Fibroblast of the conjunctiva (primary cell): Measurements from ENCODE around the gene SND1.
"Not testable (repeated sequence)": the region's sequence is repeated elsewhere in the genome, so short reads cannot be mapped to it uniquely, and the experiment has no call there.

ENCODE experiments used
- DNase-seq: peaks from one replicate; pipeline ENCODE4 v3.0.0-alpha.2; 2010; ENCODE audit warnings: low read depth

The SND1 gene

DNA sequence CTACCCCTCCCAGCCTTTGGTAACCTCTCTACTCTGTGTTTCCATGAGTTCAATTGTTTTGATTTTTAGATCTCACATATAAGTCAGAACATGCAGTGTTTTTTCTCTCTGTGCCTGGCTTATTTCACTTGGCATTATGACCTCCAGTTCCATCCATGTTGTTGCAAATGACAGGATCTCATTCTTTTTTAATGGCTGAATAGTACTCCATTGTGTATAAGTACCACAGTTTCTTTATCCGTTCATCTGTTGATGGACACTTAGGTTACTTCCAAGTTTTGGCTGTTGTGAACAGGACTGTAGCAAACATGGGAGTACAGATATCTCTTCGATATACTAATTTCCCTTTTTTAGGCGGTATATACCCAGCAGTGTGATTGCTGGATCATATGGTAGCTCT lies 237.7 kb downstream of the SND1 start:
- no peak for DNase-seq

DNA sequence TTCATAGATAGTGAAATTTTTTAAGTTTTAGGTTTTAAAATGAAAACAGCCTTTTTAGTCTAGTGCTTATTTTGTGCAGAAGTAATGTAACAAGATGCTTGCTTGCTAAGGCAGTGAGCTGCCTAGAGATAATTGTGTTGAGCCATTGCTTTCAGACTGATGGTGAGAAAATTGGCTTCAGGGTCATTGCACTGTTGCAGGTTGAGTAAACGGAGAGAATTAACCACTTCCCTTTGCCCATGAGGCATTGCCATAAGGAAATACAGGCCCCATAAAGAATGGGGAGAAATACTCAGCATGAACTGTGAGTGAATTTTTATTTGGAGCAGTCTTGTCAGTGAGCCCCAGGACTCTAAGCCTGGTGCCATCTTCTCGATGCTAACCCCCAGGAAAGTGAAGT lies 238.7 kb downstream of the SND1 start:
- DNase-seq, result no peak

DNA sequence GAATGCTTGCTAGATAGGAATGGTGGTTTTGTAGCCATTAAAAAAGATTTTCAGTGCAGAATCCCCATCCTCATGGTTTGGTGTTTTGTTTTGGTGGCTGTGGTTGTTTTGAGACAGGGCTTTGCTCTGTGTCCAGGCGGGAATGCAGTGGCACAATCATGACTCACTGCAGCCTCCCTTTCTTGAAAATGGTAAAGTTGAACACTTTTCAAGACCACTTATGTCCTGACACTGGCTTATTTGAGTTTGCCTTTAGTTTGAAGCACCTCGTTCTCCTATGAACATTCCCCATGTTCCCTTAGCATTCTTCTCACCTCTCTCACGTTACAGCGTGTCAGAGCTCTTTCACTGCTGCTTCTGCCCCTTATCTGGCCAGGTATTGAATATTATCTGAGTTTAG lies 239.2 kb downstream of the SND1 start:
- no peak for DNase-seq

DNA sequence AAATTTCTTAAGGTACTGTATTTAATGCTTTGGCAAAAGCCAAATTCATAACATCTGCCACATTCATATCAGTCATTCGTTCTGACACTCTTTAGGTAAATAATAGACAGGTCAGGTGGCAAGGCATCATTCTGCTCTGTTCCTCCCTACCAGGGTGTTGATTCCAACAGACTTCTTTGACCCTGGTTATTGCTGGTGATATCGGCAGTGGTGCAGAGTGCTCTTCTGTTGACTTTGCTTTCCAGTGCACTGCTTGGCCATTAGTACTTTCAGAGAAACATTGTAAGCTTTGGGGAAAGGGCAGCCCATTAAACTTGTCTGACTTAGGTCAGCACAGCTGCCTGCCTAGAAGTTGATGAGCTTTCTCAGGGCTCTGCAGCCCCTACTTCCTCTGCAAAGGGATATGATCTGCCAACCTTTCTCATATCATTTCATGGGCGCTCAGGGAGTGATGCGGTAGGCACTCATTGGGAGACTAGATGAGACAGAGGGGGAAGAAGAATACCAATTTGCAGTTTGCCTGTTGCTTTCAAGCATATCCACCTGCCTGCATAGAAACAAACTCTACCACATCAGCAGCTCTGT lies 240.0 kb downstream of the SND1 start:
- DNase-seq, result no peak

DNA sequence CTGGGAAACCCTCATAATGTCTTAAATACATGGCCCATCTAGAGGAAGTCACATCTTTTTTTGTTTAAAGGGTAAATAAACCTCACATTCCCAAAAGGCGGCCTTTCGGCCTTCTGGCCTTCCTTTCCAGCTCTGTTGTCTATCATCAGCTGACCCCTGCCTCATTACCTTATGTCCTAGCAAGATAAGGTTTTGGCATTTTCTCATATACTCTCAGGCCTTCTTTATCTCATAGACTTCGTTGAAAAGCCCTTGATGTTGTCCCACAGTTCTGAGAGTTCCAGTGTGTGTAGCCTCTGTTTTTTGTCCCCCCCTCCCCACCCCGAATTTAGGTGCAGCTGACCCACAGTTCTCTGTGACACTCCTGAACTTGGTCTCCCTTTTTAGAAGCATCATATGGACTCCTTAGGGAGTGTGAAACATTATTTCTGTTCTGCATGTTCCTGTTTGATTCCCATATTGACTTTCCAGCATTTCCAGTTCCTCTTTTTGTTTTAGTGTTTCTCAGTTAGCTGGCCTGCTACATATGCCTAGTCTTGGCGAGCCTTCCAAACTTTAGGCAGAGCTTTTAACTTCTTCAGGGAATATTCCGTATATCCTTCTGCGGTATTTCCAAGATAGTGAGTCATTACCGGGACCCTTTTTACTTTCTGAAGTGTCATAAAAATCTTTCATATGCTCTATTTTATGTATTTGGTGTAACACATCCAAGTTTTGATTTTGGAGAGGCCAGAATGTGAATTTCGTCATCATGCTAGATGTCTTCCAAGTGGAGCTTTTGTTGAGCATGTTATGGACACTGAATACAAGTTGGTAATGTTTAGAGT lies 240.7 kb downstream of the SND1 start:
- no peak for DNase-seq

DNA sequence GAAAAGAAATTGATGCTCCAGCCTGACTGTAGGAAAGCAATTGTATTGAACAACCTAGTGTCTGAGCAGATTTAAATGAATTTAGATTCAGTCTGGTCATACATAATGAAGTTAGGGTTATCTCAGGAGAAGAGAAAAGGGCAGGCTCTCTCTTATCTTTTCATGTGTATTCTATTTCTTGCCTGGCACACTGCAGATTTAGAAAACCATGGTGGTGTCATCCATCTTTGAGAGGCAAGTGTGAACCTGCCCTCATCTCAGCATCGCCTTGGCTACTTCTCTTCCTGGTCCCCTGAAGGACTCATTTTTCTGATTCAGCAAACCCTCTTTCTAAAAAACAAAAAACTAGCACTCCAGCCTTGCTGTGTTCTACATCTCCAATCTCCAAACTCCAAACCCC lies 241.6 kb downstream of the SND1 start:
- no peak for DNase-seq

DNA sequence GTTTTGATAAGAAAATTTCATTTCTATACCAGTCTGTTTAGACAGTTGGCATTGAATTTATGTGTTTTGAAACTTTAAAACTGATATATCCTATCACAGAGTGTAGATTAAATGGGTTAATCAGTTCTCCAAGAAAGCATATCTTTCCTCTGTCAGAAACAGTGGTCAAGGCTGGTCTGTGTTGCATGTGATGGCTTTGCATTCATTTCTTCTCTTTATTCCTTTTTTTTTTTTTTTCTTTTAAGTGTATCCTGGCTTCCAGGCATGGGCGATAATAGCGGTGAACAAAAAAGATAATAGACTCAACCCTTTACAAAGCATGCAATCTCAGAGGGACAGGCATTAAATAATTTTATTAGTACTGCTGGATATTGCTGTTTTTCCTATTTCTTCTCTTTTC lies 242.6 kb downstream of the SND1 start:
- DNase-seq, result no peak

DNA sequence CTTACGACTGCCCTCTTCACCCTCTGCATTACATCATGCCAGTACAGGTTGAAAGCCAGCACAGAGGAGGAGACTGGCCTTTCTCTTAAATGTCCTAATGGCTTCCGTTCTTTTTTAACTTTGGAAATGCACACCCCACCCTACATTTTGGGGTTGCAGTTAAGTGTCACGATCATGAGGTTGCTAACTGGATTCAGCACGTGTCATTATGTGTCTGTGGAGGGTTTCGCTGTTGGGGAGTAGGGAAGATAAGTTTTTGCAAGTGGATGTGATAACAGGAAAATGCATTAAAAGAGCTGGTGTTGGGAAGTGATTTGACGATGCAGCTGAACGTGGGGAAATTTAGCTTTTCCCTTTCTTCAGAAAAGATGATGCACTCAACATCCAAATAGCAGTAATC lies 243.4 kb downstream of the SND1 start:
- no peak for DNase-seq

DNA sequence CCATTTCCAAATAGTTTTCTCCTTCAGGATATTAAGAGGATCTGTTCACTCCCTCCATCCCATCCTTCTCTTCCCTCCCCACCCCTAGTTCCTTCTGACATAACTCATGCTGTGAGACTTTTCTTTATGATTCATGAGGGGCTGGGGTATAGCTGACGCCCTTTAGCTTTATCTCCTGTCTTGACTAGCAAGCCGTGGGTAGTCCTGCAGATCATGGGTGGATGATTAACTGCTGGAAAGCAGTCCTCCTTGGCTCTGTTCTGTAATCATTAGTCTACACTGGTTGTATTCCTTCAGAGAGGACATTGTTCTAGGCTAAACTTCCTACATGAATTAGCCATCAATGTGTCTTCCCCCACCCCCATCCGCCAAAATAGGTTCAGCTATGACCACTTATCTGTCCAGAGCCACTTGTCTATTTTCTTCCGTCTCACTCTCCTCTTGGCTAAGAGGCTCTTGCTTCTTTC lies 243.9 kb downstream of the SND1 start:
- DNase-seq, result no peak

DNA sequence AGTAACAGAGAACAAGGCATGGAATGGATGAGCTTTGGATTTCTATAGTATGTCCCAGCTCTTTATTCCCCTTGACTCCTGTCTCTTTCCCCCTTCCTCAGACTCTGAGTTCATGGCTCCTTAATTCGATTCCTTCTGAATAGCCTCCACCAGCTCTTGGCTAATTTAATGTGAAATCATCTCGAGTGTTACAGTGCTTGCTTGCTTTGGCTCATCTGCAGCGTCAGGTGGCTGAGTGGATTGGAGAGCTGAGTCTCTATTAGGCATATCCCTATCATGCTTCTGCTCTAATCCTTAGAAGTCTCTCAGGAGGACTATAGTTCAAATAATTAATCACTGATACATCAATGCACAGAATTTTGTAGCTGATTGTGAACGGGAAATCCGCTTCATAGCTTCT lies 244.7 kb downstream of the SND1 start:
- no peak for DNase-seq

DNA sequence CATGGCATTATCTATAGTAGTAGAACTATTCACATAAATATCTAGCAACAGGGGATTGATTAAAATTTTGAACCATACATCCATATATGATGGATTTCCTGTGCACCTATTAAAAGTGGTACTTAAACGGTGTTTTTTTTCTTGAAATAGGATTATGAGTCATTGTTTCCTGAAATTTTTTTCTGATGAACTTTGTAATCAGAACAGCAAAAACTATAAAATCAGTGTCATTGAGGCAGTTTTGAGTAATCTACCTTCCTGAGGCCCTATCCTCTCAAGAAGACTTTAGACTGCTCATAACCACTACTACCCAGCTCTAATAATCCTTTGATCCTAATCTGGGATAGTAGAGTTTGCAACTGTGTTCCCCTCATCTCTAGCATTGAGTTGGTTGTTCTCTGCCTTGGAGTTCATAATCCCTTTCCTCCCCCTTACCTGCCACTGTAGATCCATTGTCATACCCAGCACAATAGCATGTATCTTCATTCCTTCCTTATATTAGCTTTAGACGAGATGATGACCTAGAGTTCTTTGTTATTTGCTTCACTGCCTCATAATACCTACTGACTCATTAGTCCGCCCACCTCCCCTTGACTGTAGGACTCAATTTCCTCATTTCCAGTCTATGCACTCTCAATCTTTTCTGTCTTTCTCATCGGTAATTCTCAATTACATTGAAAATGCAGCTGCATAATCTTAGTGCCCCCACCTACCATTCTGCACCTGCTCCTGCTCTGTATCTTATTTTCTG lies 245.9 kb downstream of the SND1 start:
- no peak for DNase-seq

DNA sequence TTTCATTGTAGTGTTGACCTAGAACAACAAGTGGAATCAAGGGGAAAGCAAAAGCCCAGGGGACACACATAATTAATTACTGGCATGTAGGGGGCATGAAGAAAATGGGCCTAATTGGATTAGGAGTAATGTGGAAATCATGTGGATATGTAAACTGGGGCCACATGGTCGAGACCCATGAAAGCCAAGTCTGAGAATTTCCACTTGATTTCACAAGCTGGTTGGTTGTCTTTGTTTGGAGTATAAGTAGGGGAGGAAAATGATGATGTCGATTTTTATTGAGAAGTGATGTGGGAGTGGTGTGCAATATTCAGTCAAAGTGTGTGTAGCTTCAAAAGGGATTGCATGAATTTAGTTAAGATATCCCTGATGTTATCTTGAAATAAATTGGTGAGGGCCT lies 247.4 kb downstream of the SND1 start:
- no peak for DNase-seq

DNA sequence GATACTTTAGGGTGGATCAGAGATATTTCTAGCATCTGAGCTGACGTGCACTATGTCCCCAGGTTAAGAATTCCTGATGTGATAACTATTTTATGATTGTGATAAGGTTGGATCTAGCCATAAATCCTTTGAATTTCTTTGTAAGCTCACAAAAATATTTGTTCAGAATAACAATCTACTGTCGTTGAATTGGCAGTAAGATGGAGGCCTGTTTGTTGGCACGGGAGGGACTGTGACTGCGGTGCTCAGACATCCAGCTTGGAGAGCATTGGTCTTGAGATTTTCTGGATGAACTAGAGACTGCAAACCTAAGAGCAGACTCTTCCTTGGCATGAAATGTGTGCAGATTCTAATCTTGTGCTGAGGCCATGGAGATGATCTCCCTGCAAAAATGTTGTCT lies 248.1 kb downstream of the SND1 start:
- no peak for DNase-seq

DNA sequence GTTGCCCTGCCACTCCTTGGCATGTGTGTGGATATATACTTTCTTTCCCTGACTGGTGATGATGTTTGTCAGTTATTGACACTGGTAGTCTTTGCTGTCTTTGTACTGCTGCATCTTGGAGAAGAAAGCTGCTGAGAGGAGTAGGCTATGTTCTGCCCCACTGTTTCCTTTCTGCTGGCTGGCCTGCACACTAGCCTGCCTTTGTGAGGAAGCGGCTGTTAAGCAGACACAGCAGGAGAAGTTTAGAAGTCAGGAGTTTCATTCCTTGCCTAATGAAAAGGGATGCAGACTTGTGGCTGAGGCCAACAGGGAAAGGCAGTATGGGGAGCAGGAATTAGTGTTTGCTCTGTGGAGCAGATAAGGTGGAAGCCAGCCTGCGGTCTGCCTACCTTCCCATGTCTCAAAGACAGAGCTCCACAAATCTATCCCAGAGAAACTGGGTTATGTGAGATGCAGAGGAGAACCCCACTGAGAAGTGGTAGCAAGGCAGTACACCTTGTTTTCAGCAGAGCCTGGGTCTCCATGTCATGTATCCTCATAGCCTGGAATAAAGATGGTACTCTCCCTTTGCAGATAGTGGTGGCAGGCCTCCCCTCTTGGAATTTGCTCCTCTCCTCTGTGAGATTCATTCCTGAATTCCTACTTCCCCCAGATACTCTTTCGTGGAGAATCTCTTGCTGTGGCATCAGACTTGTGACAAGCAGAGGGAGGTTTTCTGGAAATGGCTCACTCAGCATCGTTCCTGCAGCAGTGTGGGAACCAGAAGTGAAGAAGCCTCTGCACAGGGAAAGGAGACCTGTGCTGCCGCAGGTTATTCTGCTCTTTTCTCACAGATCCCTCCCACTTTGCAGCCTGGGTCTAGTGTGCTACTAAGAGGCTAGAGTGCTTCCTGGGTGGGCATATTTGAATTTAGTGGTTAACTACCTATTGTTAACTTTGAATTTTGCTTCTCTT lies 249.0 kb downstream of the SND1 start:
- no peak for DNase-seq

DNA sequence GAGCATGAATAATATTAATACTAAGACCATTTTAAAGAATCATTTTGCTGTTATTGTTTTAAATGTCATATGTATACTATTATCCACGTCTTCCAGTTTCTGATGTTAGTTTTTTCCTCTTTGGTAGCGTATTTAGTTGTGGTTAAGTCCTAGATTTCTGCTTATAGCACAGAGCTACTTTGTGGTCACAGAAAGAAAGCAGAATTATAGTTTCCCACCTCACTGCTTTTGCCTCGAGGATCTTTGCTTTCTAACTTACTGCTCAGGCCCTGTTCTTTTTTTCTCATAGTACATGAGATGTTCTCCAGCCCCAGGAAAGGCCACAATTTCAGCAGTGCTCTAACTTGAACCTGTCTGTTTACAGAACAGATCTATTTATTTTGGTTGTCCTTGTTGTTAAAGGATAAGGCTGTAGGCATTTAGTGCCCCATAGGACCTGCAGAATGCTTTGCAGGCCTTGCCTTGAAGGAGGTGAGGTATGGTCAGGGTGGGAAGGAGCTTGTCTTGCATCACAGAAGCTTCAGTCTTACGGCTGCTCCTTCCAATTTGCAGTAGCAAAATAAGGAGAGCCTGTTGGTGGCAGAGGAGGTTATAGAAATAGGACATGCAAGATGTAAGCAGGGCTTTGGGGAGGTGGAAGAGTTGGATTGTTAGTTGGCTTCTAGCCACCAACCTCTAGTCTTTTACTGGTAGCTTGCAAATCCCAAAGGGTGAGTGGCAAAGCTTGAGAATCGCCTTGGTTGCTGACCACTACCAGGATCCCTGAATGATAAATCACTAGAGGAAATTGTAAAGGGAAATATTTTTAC lies 250.1 kb downstream of the SND1 start:
- DNase-seq, result no peak

DNA sequence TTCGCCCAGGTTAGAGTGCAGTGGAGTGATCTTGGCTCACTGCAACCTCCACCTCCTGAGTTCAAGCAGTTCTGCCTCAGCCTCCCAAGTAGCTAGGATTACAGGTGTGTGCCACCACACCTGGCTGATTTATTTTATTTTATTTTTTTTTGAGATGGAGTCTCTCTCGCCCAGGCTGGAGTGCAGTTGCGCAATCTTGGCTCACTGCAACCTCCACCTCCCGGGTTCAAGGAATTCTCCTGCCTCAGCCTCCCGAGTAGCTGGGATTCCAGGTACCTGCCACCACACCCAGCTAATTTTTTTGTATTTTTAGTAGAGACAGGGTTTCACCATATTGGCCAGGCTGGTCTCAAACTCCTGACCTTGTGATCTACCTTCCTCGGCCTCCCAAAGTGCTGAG lies 250.8 kb downstream of the SND1 start:
- not testable (repeated sequence) for DNase-seq

DNA sequence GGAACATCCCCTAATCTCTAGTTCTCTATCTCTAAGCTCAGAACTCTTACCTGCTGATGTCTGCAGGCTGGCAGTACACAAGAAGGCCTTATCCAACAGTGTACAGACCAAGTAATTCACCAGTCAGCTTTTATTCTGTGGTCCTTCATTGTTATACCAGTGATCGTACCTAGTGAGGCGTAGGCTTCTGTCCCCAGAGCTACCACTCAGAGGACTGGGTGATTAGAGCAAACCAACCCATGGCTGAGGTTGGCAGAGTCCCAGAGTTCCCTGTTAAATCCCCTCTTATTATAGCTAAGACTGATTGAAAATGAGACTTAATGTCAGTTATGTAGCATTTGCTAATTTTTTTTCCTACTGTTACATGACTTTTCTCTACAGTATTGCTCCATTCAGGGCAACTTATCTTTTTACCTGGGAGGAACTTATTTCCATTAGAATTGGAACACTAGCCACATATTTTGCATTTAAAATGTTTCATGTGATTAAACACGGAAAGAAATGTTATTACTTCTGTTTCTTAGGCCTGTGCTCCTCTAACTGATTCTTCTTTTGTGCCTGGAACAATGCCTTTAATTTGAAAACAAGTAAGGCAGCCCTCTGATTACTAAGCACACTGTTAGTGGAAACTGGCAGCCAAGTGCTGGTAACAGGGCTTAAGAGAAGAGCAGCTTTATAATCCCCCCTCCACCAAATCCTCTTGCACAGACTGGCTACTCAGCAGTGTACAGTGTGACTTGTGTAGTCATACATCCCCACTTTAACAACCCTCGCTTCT lies 252.1 kb downstream of the SND1 start:
- no peak for DNase-seq

DNA sequence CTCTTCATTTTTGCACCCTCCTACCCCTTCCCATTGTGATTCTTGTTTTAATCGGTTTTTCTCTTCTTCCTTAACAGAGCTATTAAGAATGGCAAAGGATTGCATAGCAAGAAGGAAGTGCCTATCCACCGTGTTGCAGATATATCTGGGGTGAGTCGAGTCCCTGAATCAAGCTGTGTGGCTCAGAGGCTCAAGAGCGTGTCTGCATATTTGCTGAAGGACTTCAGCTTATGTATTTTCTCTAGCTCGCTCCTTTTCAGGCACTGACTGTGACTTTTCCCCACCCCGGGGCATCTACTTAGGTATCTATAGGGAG lies 252.6 kb downstream of the SND1 start:
- no peak for DNase-seq

DNA sequence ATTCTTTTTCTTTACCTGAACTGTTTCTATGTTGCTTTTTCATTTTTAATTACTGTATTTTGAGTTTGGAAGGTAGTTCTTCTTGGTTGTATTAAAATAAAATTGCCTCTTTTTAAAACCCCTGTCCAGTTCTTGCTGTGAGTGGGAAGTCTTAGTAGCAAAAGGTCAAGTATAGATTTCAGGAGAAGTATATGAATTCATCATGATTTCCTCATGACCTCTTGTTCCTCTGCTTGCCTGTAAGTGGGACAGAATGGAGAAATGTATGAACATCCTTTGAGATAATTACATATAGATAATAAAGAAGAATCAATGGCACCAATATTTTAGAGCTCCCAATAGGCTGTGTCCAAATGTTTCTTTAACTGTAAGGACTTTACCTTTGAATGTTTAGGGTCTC lies 253.0 kb downstream of the SND1 start:
- no peak for DNase-seq

DNA sequence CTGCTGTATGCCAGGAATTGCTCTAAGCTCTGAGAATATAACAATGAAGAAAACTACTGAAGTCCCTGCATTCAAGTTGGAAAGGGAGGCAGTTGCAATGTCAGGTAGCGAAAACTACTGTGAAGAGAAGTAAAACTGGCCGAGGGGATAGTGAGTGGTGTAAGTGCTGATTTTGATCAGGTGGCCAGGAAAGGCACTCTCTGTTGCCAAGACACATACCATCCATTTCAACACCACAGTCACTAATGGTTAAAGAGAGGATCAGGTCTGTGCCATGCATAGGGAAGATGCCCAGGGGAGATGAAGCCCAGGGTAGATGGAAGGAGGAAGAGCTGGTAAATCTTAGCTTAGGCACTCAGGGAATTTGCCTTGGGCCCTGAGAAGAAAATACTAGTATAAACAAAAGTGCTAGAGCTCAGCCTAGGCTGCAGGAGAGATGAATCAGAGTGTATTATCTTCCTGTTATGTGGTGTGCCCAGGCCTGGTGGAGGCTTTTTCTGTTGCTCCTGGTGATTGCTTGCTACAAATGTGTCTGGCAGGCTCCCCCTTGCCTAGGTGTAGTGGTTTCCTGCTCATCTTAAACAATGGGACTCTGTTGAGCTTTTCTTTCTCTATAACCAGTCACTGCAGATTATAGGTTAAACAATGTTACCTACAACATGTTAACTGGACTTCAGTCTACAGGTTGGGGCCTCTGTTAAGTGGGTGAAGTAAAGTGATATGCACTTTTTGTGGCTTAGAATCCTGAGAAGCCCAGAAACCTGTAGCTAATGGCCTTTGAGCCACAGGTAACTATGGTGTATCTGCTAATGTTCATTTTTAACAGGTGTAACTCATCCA lies 253.7 kb downstream of the SND1 start:
- no peak for DNase-seq
